ENCODE data around the gene RABGEF1. TPM values are rescaled to one million over a fixed set of nuclear protein-coding genes. Genes with fewer than 3 reads are reported as not detected.
"Not testable (repeated sequence)": the region's sequence is repeated elsewhere in the genome, so short reads cannot be mapped to it uniquely, and the experiment has no call there.

The RABGEF1 gene
- total RNA-seq, 1 donor from 2014 or later, result 14.1 TPM

- H3K27me3 Mint-ChIP-seq (ENCODE audit: unreplicated experiment), result peaks cover 3% of the 10 kb centered on the region
- TF ChIP-seq CTCF (IDR thresholded peaks at IDR 0.05; ENCODE audit: partially characterized antibody, unreplicated experiment), result no peak
- no peaks in the 10 kb centered on the region for H3K9me3 Mint-ChIP-seq (ENCODE audit: unreplicated experiment)
- no peaks in the 10 kb centered on the region for H3K4me1 Mint-ChIP-seq (ENCODE audit: low read depth, unreplicated experiment)
- no peak overlapping the region for H3K27ac Mint-ChIP-seq (ENCODE audit: unreplicated experiment)
- H3K4me3 Mint-ChIP-seq (ENCODE audit: unreplicated experiment), result no peak overlapping the region
- H3K36me3 Mint-ChIP-seq (ENCODE audit: unreplicated experiment), result peaks cover 4% of the 10 kb centered on the region
- DNase-seq, result no peak
Observed at GRCh38 chr7:66707825-66708224, 32.7 kb upstream of the RABGEF1 start.

GRCh38 chr7:66710752-66711151 is 29.8 kb upstream of the RABGEF1 start:
- not testable (repeated sequence) for H3K4me3 Mint-ChIP-seq (ENCODE audit: unreplicated experiment); H3K4me1 Mint-ChIP-seq (ENCODE audit: low read depth, unreplicated experiment); DNase-seq; H3K27ac Mint-ChIP-seq (ENCODE audit: unreplicated experiment); H3K9me3 Mint-ChIP-seq (ENCODE audit: unreplicated experiment); H3K27me3 Mint-ChIP-seq (ENCODE audit: unreplicated experiment)
- peaks cover 23% of the 10 kb centered on the region for H3K36me3 Mint-ChIP-seq (ENCODE audit: unreplicated experiment)

GRCh38 chr7:66713687-66714086 is 26.8 kb upstream of the RABGEF1 start:
- TF ChIP-seq CTCF (IDR thresholded peaks at IDR 0.05; ENCODE audit: partially characterized antibody, unreplicated experiment), result no peak
- no peak overlapping the region for H3K4me3 Mint-ChIP-seq (ENCODE audit: unreplicated experiment)
- DNase-seq, result no peak
- H3K36me3 Mint-ChIP-seq (ENCODE audit: unreplicated experiment), result peaks cover 23% of the 10 kb centered on the region
- H3K27ac Mint-ChIP-seq (ENCODE audit: unreplicated experiment), result no peak overlapping the region
- peaks cover under 1% of the 10 kb centered on the region for H3K4me1 Mint-ChIP-seq (ENCODE audit: low read depth, unreplicated experiment)
- H3K9me3 Mint-ChIP-seq (ENCODE audit: unreplicated experiment), result peaks cover 3% of the 10 kb centered on the region
- H3K27me3 Mint-ChIP-seq (ENCODE audit: unreplicated experiment), result no peaks in the 10 kb centered on the region

GRCh38 chr7:66716634-66717033 is 23.9 kb upstream of the RABGEF1 start:
- H3K9me3 Mint-ChIP-seq (ENCODE audit: unreplicated experiment); H3K27me3 Mint-ChIP-seq (ENCODE audit: unreplicated experiment); H3K27ac Mint-ChIP-seq (ENCODE audit: unreplicated experiment); H3K4me1 Mint-ChIP-seq (ENCODE audit: low read depth, unreplicated experiment); H3K4me3 Mint-ChIP-seq (ENCODE audit: unreplicated experiment); DNase-seq: not testable (repeated sequence)
- H3K36me3 Mint-ChIP-seq (ENCODE audit: unreplicated experiment), result peaks cover 23% of the 10 kb centered on the region

- Mint-ChIP-seq H3K27me3 (ENCODE audit: unreplicated experiment) (peaks cover 2% of the 10 kb centered on the region), H3K9me3 (ENCODE audit: unreplicated experiment) (peaks cover 7% of the 10 kb centered on the region), H3K4me1 (ENCODE audit: low read depth, unreplicated experiment) (peaks cover 2% of the 10 kb centered on the region), H3K27ac (ENCODE audit: unreplicated experiment) (no peak overlapping the region), H3K4me3 (ENCODE audit: unreplicated experiment) (no peak overlapping the region), H3K36me3 (ENCODE audit: unreplicated experiment) (peaks cover 23% of the 10 kb centered on the region)
- no peak for TF ChIP-seq CTCF (IDR thresholded peaks at IDR 0.05; ENCODE audit: partially characterized antibody, unreplicated experiment)
- DNase-seq, result no peak
Observed at GRCh38 chr7:66720561-66720960, 20.0 kb upstream of the RABGEF1 start.

GRCh38 chr7:66725843-66726242 is 14.7 kb upstream of the RABGEF1 start:
- Mint-ChIP-seq H3K4me1 (ENCODE audit: low read depth, unreplicated experiment) (no peaks in the 10 kb centered on the region), H3K9me3 (ENCODE audit: unreplicated experiment) (peaks cover 14% of the 10 kb centered on the region), H3K36me3 (ENCODE audit: unreplicated experiment) (peaks cover 38% of the 10 kb centered on the region), H3K27me3 (ENCODE audit: unreplicated experiment) (peaks cover 6% of the 10 kb centered on the region), H3K4me3 (ENCODE audit: unreplicated experiment) (no peak overlapping the region), H3K27ac (ENCODE audit: unreplicated experiment) (no peak overlapping the region)
- no peak for TF ChIP-seq CTCF (IDR thresholded peaks at IDR 0.05; ENCODE audit: partially characterized antibody, unreplicated experiment)
- DNase-seq, result no peak

Data from glutamatergic neuron (in vitro differentiated cells).